22Rv1 (cell line): Measurements from ENCODE around the gene BICC1.

Experiments used
- CTCF ChIP-seq: fragments of 450-650 bp; IDR thresholded peaks from 2 replicates; pipeline ENCODE4 v1.5.1; 2017; ENCODE audit warnings: mild to moderate bottlenecking
- ZFX ChIP-seq: fragments of 450-650 bp; IDR thresholded peaks from 2 replicates; pipeline ENCODE4 v1.6.1; 2017; ENCODE audit warnings: antibody characterized with exemption, borderline replicate concordance

- TF ChIP-seq CTCF (no peak), ZFX (no peak)
Observed at GRCh38 chr10:58518775-58519174, 6.1 kb downstream of the BICC1 start.
